SK-N-SH (cell line): ENCODE data around the gene KRTAP27-1.

Source experiments
- CHD2 ChIP-seq: fragments of 150-350 bp; IDR thresholded peaks from 2 replicates; pipeline ENCODE4 v1.6.1; 2018; ENCODE audit warnings: low read length; ENCODE audit not compliant: partially characterized antibody
- ELF1 ChIP-seq: IDR thresholded peaks from 2 replicates; pipeline ENCODE4 v1.4.0; 2012
- EZH2phosphoT487 ChIP-seq: fragments of 200-600 bp; sonication (generic); IDR thresholded peaks from 2 replicates; pipeline ENCODE4 v1.6.1; 2017; ENCODE audit warnings: low read depth, mixed run types, mild to moderate bottlenecking, antibody characterized with exemption, moderate library complexity, borderline replicate concordance
- JUND ChIP-seq: IDR thresholded peaks from 2 replicates; pipeline ENCODE4 v1.4.0; 2012
- MEF2A ChIP-seq: IDR thresholded peaks from 2 replicates; pipeline ENCODE4 v1.4.0; 2012; ENCODE audit warnings: low read depth, borderline replicate concordance
- POLR2AphosphoS5 ChIP-seq: IDR thresholded peaks from 2 replicates; pipeline ENCODE4 v1.6.1; 2012; ENCODE audit warnings: low read depth, low read length
- SMC3 ChIP-seq: IDR thresholded peaks from 2 replicates; pipeline ENCODE4 v1.6.1; 2012; ENCODE audit warnings: low read depth, low read length, improper control_type of control experiment
- TF ChIP-seq, protein P1 (sequence below): fragments of 200-600 bp; sonication (generic); IDR thresholded peaks from 2 replicates; pipeline ENCODE4 v1.6.1; 2017; ENCODE audit warnings: antibody characterized with exemption, mild to moderate bottlenecking, moderate library complexity

- TF ChIP-seq MEF2A (no peak), EZH2phosphoT487 (no peak), JUND (no peak), CHD2 (no peak), POLR2AphosphoS5 (no peak), ELF1 (no peak), SMC3 (no peak)
- TF ChIP-seq, protein P1, sequence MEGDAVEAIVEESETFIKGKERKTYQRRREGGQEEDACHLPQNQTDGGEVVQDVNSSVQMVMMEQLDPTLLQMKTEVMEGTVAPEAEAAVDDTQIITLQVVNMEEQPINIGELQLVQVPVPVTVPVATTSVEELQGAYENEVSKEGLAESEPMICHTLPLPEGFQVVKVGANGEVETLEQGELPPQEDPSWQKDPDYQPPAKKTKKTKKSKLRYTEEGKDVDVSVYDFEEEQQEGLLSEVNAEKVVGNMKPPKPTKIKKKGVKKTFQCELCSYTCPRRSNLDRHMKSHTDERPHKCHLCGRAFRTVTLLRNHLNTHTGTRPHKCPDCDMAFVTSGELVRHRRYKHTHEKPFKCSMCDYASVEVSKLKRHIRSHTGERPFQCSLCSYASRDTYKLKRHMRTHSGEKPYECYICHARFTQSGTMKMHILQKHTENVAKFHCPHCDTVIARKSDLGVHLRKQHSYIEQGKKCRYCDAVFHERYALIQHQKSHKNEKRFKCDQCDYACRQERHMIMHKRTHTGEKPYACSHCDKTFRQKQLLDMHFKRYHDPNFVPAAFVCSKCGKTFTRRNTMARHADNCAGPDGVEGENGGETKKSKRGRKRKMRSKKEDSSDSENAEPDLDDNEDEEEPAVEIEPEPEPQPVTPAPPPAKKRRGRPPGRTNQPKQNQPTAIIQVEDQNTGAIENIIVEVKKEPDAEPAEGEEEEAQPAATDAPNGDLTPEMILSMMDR, result no peak
Measured at GRCh38 chr21:30355906-30356305, 18.4 kb upstream of the KRTAP27-1 start.
